HepG2 (cell line): ENCODE data around the gene BICDL2. TPM values are rescaled to one million over a fixed set of nuclear protein-coding genes. Genes with fewer than 3 reads are reported as not detected.

ENCODE experiments used
- GATA4 ChIP-seq: sonication (generic); IDR thresholded peaks from 2 replicates; pipeline ENCODE4 v1.6.1; 2016; ENCODE audit warnings: antibody characterized with exemption, low read depth, borderline replicate concordance
- NR2F1 ChIP-seq, 2 experiments: fragments of 450-650 bp in 1 of 2; formaldehyde crosslinking in 1 of 2; IDR thresholded peaks; 2 replicates each; pipeline versions ENCODE4 v1.5.0 to v1.6.1; 2016 to 2020; ENCODE audit warnings: mild to moderate bottlenecking in 1 of 2, missing compliant biosample characterization in 1 of 2, missing genetic modification reagents in 1 of 2, moderate library complexity in 1 of 2
- PCBP1 ChIP-seq: fragments of 200-400 bp; formaldehyde crosslinking; IDR thresholded peaks from 2 replicates; pipeline ENCODE4 v1.6.1; 2017; ENCODE audit warnings: mild to moderate bottlenecking, low read depth, low read length, borderline replicate concordance
- RARA ChIP-seq: IDR thresholded peaks from 2 replicates; pipeline ENCODE4 v1.6.1; 2016; ENCODE audit warnings: missing genetic modification reagents, missing compliant biosample characterization
- THYN1 ChIP-seq: sonication (generic); formaldehyde crosslinking; IDR thresholded peaks from 2 replicates; pipeline ENCODE4 v1.8.1; 2023; ENCODE audit warnings: low read depth, mild to moderate bottlenecking, moderate library complexity, missing genetic modification reagents, borderline replicate concordance
- WIZ ChIP-seq: sonication (generic); formaldehyde crosslinking; IDR thresholded peaks from 2 replicates; pipeline ENCODE4 v1.5.1; 2020; ENCODE audit warnings: mild to moderate bottlenecking, missing genetic modification reagents
- ZNF124 ChIP-seq: sonication (generic); formaldehyde crosslinking; IDR thresholded peaks from 2 replicates; pipeline ENCODE4 v1.4.0; 2020; ENCODE audit warnings: missing genetic modification reagents
- ZNF317 ChIP-seq: sonication (generic); formaldehyde crosslinking; IDR thresholded peaks from 2 replicates; pipeline ENCODE4 v1.5.0; 2020; ENCODE audit warnings: mild to moderate bottlenecking, missing genetic modification reagents
- ZNF335 ChIP-seq: sonication (generic); formaldehyde crosslinking; IDR thresholded peaks from 2 replicates; pipeline ENCODE4 v1.4.0; 2020; ENCODE audit warnings: missing genetic modification reagents
- ZNF670 ChIP-seq: sonication (generic); formaldehyde crosslinking; IDR thresholded peaks from 2 replicates; pipeline ENCODE4 v1.8.0; 2022; ENCODE audit warnings: mild to moderate bottlenecking, missing genetic modification reagents, borderline replicate concordance
- ZNF775 ChIP-seq: sonication (generic); formaldehyde crosslinking; IDR thresholded peaks from 2 replicates; pipeline ENCODE4 v1.4.0; 2020; ENCODE audit warnings: missing genetic modification reagents, mild to moderate bottlenecking, moderate library complexity, borderline replicate concordance
- ZNF816 ChIP-seq: sonication (generic); formaldehyde crosslinking; IDR thresholded peaks from 2 replicates; pipeline ENCODE4 v1.8.0; 2022; ENCODE audit warnings: missing genetic modification reagents, mild to moderate bottlenecking, borderline replicate concordance
- ZSCAN12 ChIP-seq: sonication (generic); formaldehyde crosslinking; IDR thresholded peaks from 2 replicates; pipeline ENCODE4 v1.9.0; 2021; ENCODE audit warnings: mild to moderate bottlenecking, missing genetic modification reagents
- polyA plus RNA-seq, 8 experiments: library from polyadenylated mRNA; depleted of rRNA in 3 of 8; stranded (reverse) in 7 of 8; unstranded in 1 of 8; fragments of >200 nt; fragmentation: Illumina TruSeq in 4 of 8; extraction: Trizol in 4 of 8; gene quantifications; 2 replicates each; pipeline versions ENCODE4 v1.2.1 to v1.2.3, GENCODE V29; 2011 to 2016; ENCODE audit warnings: low read depth in 4 of 8, missing spikeins in 1 of 8, mixed read lengths in 1 of 8; ENCODE audit not compliant: insufficient read depth in 1 of 8
- total RNA-seq, 5 experiments: library from RNA; depleted of rRNA; stranded (reverse); fragments of >200 nt; fragmentation: Illumina TruSeq; extraction: Trizol; gene quantifications; 2 replicates each; pipeline ENCODE4 v1.2.3, GENCODE V29; 2016; ENCODE audit warnings: low read depth in 1 of 5
- TF ChIP-seq, protein P1 (sequence below): sonication (generic); formaldehyde crosslinking; IDR thresholded peaks from 2 replicates; pipeline ENCODE4 v1.8.0; 2022; ENCODE audit warnings: missing genetic modification reagents, mild to moderate bottlenecking, inconsistent platforms, borderline replicate concordance
- TF ChIP-seq, protein P2 (sequence below): sonication (generic); formaldehyde crosslinking; IDR thresholded peaks from 2 replicates; pipeline ENCODE4 v1.4.0; 2020; ENCODE audit warnings: missing genetic modification reagents
- TF ChIP-seq, protein P3 (sequence below): sonication (generic); formaldehyde crosslinking; IDR thresholded peaks from 2 replicates; pipeline ENCODE4 v1.8.0; 2022; ENCODE audit warnings: missing genetic modification reagents, mild to moderate bottlenecking, borderline replicate concordance
- TF ChIP-seq, protein P4 (sequence below): sonication (generic); formaldehyde crosslinking; IDR thresholded peaks from 2 replicates; pipeline ENCODE4 v1.5.0; 2020; ENCODE audit warnings: missing genetic modification reagents
- TF ChIP-seq, protein P5 (sequence below): sonication (generic); formaldehyde crosslinking; IDR thresholded peaks from 2 replicates; pipeline ENCODE4 v1.9.0; 2021; ENCODE audit warnings: missing genetic modification reagents, borderline replicate concordance
- TF ChIP-seq, protein P6 (sequence below): sonication (generic); formaldehyde crosslinking; IDR thresholded peaks from 2 replicates; pipeline ENCODE4 v1.8.0; 2022; ENCODE audit warnings: missing genetic modification reagents, mild to moderate bottlenecking, moderate library complexity, borderline replicate concordance

Gene BICDL2
- total and polyA plus RNA-seq, 2 of the 13 experiments (the other 11 are each of a cell fraction or from before 2014, with no cell fraction given), result 0.12 TPM; not detected in 1

DNA sequence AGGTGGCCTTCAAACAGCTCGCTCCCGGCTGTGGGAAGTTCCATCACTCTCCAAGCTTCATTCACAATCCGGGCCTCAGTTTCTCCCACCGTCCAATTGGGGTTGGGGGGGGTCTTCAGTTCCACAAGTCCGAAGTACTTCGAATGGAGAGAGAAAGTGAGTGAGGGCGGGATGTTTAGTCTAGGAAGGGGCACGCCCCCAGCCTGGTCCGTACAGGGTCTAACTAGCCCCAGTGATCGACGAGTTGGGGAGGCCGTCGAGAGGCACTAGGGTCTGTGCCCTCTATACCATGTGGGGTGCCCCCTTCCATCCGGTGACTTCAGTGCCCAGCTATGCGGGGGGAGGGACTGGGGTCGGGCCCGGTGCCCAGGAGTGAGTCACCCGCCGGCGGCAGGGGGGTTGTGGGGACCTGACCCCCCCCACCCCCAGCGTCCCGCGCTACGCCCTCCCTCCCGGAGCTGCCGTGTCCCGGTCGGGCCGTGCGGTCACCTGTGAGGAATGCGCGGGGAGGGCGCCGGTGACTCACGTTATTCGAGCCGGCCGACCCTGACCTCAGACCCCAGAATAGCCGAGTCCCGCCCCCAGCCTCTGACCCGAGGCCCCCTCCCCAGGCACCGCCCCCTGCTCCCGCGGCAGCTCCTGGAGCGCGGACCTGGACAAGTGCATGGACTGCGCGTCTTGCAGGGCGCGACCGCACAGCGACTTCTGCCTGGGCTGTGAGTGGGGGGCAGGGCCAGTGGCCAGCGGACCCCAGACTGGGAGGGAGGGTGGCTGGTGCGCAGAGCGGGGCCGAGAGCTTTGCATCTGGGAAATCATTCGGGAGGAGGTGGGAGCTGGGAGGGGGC is 15.9 kb downstream of the BICDL2 start (continued):
- TF ChIP-seq, protein P1, sequence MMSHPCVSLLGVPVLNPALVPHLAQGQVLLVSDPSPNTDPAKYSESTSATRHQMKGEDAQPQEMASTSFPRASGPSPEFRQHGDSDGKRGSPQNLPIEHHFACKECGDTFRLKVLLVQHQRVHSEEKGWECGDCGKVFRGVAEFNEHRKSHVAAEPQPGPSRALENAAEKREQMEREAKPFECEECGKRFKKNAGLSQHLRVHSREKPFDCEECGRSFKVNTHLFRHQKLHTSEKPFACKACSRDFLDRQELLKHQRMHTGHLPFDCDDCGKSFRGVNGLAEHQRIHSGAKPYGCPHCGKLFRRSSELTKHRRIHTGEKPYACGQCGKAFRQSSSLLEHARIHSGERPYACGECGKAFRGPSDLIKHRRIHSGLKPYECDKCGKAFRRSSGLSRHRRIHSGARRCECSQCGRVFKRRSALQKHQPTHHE (CRISPR knock-in tag), result no peak
- TF ChIP-seq PCBP1, result no peak
- TF ChIP-seq, protein P2, sequence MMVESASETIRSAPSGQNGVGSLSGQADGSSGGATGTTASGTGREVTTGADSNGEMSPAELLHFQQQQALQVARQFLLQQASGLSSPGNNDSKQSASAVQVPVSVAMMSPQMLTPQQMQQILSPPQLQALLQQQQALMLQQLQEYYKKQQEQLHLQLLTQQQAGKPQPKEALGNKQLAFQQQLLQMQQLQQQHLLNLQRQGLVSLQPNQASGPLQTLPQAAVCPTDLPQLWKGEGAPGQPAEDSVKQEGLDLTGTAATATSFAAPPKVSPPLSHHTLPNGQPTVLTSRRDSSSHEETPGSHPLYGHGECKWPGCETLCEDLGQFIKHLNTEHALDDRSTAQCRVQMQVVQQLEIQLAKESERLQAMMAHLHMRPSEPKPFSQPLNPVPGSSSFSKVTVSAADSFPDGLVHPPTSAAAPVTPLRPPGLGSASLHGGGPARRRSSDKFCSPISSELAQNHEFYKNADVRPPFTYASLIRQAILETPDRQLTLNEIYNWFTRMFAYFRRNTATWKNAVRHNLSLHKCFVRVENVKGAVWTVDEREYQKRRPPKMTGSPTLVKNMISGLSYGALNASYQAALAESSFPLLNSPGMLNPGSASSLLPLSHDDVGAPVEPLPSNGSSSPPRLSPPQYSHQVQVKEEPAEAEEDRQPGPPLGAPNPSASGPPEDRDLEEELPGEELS (CRISPR knock-in tag), result peak; percentile 61; the same call in 1 of the 2 replicates
- TF ChIP-seq ZNF317 (CRISPR knock-in tag), result no peak; the same call in 1 of the 2 replicates
- peak; percentile 88 to 95; a peak in 3 of 4 replicates for TF ChIP-seq NR2F1 (CRISPR knock-in tag; IDR thresholded peaks at IDR 0.05)
- TF ChIP-seq ZNF670 (CRISPR knock-in tag), result peak; percentile 54; the same call in 1 of the 2 replicates
- TF ChIP-seq, protein P3, sequence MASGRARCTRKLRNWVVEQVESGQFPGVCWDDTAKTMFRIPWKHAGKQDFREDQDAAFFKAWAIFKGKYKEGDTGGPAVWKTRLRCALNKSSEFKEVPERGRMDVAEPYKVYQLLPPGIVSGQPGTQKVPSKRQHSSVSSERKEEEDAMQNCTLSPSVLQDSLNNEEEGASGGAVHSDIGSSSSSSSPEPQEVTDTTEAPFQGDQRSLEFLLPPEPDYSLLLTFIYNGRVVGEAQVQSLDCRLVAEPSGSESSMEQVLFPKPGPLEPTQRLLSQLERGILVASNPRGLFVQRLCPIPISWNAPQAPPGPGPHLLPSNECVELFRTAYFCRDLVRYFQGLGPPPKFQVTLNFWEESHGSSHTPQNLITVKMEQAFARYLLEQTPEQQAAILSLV, result no peak
- 0 out of 2 replicates have a peak, but pooled peaks have one; percentile 19 for TF ChIP-seq GATA4
- TF ChIP-seq THYN1 (CRISPR knock-in tag), result no peak
- TF ChIP-seq, protein P4, sequence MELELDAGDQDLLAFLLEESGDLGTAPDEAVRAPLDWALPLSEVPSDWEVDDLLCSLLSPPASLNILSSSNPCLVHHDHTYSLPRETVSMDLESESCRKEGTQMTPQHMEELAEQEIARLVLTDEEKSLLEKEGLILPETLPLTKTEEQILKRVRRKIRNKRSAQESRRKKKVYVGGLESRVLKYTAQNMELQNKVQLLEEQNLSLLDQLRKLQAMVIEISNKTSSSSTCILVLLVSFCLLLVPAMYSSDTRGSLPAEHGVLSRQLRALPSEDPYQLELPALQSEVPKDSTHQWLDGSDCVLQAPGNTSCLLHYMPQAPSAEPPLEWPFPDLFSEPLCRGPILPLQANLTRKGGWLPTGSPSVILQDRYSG (CRISPR knock-in tag), result no peak
- TF ChIP-seq, protein P5, sequence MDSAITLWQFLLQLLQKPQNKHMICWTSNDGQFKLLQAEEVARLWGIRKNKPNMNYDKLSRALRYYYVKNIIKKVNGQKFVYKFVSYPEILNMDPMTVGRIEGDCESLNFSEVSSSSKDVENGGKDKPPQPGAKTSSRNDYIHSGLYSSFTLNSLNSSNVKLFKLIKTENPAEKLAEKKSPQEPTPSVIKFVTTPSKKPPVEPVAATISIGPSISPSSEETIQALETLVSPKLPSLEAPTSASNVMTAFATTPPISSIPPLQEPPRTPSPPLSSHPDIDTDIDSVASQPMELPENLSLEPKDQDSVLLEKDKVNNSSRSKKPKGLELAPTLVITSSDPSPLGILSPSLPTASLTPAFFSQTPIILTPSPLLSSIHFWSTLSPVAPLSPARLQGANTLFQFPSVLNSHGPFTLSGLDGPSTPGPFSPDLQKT (CRISPR knock-in tag), result no peak
- peak; percentile 84 for TF ChIP-seq RARA
- no peak for TF ChIP-seq ZNF816 (CRISPR knock-in tag)
- TF ChIP-seq WIZ (CRISPR knock-in tag), result no peak
- no peak for TF ChIP-seq ZNF124 (CRISPR knock-in tag)
- TF ChIP-seq ZSCAN12 (CRISPR knock-in tag), result no peak
- TF ChIP-seq ZNF775 (CRISPR knock-in tag), result no peak
- TF ChIP-seq, protein P6, sequence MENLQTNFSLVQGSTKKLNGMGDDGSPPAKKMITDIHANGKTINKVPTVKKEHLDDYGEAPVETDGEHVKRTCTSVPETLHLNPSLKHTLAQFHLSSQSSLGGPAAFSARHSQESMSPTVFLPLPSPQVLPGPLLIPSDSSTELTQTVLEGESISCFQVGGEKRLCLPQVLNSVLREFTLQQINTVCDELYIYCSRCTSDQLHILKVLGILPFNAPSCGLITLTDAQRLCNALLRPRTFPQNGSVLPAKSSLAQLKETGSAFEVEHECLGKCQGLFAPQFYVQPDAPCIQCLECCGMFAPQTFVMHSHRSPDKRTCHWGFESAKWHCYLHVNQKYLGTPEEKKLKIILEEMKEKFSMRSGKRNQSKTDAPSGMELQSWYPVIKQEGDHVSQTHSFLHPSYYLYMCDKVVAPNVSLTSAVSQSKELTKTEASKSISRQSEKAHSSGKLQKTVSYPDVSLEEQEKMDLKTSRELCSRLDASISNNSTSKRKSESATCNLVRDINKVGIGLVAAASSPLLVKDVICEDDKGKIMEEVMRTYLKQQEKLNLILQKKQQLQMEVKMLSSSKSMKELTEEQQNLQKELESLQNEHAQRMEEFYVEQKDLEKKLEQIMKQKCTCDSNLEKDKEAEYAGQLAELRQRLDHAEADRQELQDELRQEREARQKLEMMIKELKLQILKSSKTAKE (CRISPR knock-in tag), result peak; percentile 92
- peak; percentile 84 for TF ChIP-seq ZNF335 (CRISPR knock-in tag)
